T-helper 2 cell (primary cell): ENCODE data around the gene INF2.
"Not testable (repeated sequence)": the region's sequence is repeated elsewhere in the genome, so short reads cannot be mapped to it uniquely, and the experiment has no call there.

Experiments
- DNase-seq, 5 experiments: peaks; one replicate each; pipeline versions ENCODE4 v3.0.0 to v3.0.0-alpha.2; 2012 to 2022

INF2 gene

GRCh38 chr14:104722938-104723650, 33.7 kb downstream of the INF2 start:
- no peak for DNase-seq

GRCh38 chr14:104723651-104724406, 34.4 kb downstream of the INF2 start, which contains the start of gene ADSS1:
Gene ADSS1 (plus strand): TSS chr14:104724229. CDS start chr14:104724271, 42 bp downstream.
- peak; percentile 35 to 56 (median 47) for DNase-seq

GRCh38 chr14:104724407-104724980, 35.1 kb downstream of the INF2 start:
- no peak for DNase-seq

- no peak for DNase-seq
Observed at GRCh38 chr14:104724981-104725771, 35.8 kb downstream of the INF2 start.

GRCh38 chr14:104725772-104726548, 36.5 kb downstream of the INF2 start:
- no peak for DNase-seq

- DNase-seq: no peak
Observed at GRCh38 chr14:104726600-104727451, 37.4 kb downstream of the INF2 start.

- no peak for DNase-seq
Observed at GRCh38 chr14:104728631-104729030, 39.2 kb downstream of the INF2 start.

GRCh38 chr14:104729176-104729834, 39.9 kb downstream of the INF2 start:
- not testable (repeated sequence) for DNase-seq

- DNase-seq: no peak
Observed at GRCh38 chr14:104729835-104730181, 40.4 kb downstream of the INF2 start.

- no peak for DNase-seq
Observed at GRCh38 chr14:104730487-104730886, 41.1 kb downstream of the INF2 start.

GRCh38 chr14:104731320-104732294, 42.2 kb downstream of the INF2 start:
- no peak for DNase-seq

- DNase-seq: no peak
Observed at GRCh38 chr14:104732355-104732804, 43.0 kb downstream of the INF2 start.

- no peak for DNase-seq
Observed at GRCh38 chr14:104732931-104733681, 43.7 kb downstream of the INF2 start.

- DNase-seq: no peak
Observed at GRCh38 chr14:104734051-104734587, 44.7 kb downstream of the INF2 start.

- no peak for DNase-seq
Observed at GRCh38 chr14:104734601-104734990, 45.2 kb downstream of the INF2 start.

GRCh38 chr14:104734991-104735779, 45.8 kb downstream of the INF2 start:
- no peak for DNase-seq
